PFSK-1 (cell line): ENCODE results near the gene TTC32.

Experiments
- POLR2AphosphoS5 ChIP-seq: IDR thresholded peaks from 2 replicates; pipeline ENCODE4 v1.6.1; 2012; ENCODE audit warnings: low read depth, mild to moderate bottlenecking, control low read depth, low read length, moderate library complexity
- TAF1 ChIP-seq: IDR thresholded peaks from 2 replicates; pipeline ENCODE4 v1.6.1; 2012; ENCODE audit warnings: low read length, control low read depth, borderline replicate concordance; ENCODE audit not compliant: insufficient read depth
- TF ChIP-seq, protein P1 (sequence below), 2 experiments: IDR thresholded peaks; 2 replicates each; pipeline versions ENCODE4 v1.6.1 to v1.8.0; 2011 to 2012; ENCODE audit warnings: low read depth in 2 of 2, low read length in 2 of 2, control low read depth in 1 of 2, inconsistent platforms in 1 of 2, mild to moderate bottlenecking in 1 of 2, moderate library complexity in 1 of 2; ENCODE audit not compliant: insufficient read depth in 1 of 2

- TF ChIP-seq POLR2AphosphoS5: no peak
- TF ChIP-seq, protein P1, sequence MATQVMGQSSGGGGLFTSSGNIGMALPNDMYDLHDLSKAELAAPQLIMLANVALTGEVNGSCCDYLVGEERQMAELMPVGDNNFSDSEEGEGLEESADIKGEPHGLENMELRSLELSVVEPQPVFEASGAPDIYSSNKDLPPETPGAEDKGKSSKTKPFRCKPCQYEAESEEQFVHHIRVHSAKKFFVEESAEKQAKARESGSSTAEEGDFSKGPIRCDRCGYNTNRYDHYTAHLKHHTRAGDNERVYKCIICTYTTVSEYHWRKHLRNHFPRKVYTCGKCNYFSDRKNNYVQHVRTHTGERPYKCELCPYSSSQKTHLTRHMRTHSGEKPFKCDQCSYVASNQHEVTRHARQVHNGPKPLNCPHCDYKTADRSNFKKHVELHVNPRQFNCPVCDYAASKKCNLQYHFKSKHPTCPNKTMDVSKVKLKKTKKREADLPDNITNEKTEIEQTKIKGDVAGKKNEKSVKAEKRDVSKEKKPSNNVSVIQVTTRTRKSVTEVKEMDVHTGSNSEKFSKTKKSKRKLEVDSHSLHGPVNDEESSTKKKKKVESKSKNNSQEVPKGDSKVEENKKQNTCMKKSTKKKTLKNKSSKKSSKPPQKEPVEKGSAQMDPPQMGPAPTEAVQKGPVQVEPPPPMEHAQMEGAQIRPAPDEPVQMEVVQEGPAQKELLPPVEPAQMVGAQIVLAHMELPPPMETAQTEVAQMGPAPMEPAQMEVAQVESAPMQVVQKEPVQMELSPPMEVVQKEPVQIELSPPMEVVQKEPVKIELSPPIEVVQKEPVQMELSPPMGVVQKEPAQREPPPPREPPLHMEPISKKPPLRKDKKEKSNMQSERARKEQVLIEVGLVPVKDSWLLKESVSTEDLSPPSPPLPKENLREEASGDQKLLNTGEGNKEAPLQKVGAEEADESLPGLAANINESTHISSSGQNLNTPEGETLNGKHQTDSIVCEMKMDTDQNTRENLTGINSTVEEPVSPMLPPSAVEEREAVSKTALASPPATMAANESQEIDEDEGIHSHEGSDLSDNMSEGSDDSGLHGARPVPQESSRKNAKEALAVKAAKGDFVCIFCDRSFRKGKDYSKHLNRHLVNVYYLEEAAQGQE (IDR thresholded peaks at IDR 0.05; ENCODE audit: insufficient read depth in 1 of 2, low read depth in 2 of 2, low read length in 2 of 2): no peak
- TF ChIP-seq TAF1: no peak
Measured at GRCh38 chr2:19863303-19864041, 38.3 kb downstream of the TTC32 start.
